ENCODE data around the gene CCR5.

DNA sequence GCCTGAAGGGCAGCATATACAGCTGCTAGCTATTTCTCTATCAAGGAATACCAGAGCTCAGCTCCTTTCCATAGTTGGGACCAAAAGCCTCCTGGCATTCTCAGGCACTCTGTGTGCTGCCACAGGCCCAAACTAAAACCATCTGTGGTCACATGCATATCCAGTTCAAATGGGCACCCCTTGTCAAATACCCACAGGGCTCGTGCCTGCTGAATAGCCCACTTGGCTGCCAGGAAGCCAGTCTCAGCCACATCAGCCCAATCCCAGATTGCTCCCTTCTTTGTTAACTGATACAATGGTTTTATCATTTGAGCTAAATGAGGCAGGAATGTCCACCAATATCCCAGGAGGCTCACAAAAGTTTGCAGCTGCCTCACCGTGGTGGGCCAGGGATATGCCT lies 50.2 kb downstream of the CCR5 start:
- TF ChIP-seq, protein P1, sequence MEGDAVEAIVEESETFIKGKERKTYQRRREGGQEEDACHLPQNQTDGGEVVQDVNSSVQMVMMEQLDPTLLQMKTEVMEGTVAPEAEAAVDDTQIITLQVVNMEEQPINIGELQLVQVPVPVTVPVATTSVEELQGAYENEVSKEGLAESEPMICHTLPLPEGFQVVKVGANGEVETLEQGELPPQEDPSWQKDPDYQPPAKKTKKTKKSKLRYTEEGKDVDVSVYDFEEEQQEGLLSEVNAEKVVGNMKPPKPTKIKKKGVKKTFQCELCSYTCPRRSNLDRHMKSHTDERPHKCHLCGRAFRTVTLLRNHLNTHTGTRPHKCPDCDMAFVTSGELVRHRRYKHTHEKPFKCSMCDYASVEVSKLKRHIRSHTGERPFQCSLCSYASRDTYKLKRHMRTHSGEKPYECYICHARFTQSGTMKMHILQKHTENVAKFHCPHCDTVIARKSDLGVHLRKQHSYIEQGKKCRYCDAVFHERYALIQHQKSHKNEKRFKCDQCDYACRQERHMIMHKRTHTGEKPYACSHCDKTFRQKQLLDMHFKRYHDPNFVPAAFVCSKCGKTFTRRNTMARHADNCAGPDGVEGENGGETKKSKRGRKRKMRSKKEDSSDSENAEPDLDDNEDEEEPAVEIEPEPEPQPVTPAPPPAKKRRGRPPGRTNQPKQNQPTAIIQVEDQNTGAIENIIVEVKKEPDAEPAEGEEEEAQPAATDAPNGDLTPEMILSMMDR (IDR thresholded peaks at IDR 0.05): no peak
- TF ChIP-seq EZH2phosphoT487 (IDR thresholded peaks at IDR 0.05) (no peak), EZH2 (IDR thresholded peaks at IDR 0.05) (no peak)
